Jurkat, Clone E6-1 (cell line): ENCODE results near the gene DLX6.

Experiments used
- DNase-seq: peaks from one replicate; pipeline ENCODE4 v3.0.0-alpha.2; 2011; ENCODE audit warnings: low read depth, low spot score
- H3K4me3 ChIP-seq: 2 replicates; pipeline ENCODE4 v1.5.1; 2011; ENCODE audit warnings: mild to moderate bottlenecking, low read length, control low read depth, moderate library complexity

DLX6 gene

DNA sequence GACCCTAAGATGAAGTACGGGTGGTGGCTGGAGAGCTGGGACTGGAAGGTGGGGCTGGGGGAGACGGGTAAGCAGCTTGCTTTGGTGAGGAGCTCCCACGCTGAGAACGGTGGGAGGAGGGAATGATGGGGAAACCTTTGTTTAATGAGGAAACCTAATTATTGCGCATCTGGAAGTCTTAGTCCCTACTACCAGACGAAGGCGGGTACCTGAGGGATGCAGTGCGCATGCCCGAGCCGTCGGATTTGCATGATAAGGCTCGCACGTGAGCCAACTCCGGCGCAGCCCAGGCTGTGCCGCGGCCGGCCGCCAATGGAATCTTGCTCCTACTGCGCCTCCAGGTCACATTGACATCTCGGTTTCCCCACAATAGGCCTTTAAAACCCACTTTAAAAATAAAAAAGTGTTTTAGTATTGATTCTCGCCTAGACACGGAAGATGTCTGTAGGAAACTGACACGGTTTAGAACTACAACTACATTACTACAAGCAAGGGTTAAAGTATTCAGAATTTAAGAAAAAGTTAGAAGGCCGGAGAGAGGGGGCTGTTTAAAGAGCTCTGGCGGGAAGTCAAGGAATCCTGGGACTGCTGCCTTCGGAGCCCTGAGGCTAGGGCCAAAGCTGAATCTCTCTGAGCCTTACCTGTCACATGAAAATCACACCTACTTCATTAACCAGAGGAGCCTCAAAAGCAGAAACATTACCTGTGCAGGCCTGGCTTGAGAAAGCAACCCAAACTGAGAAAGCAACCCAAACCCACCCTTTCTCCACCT is 12.1 kb upstream of the DLX6 start:
- no peak overlapping the region for H3K4me3 ChIP-seq
- DNase-seq, result no peak

DNA sequence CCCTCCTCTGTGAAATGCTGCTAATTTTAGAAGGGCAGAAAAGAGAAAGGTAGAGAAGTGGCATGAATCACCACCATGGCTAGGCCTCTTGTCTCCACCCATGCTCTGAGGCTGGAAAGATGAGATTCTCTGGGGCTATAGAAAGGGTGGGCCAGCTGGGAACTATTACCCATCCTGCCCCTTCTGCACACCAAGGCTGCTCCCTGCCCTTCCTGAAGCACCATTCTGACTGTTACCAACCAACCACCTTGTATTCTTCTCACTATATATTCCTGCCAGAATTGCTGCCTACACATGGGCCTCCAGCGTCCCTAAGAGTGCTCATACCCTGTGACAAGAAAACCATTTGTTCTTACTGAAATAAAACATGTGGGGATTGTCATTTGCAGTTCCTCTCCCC is 11.4 kb upstream of the DLX6 start:
- H3K4me3 ChIP-seq, result no peak overlapping the region
- DNase-seq, result no peak

DNA sequence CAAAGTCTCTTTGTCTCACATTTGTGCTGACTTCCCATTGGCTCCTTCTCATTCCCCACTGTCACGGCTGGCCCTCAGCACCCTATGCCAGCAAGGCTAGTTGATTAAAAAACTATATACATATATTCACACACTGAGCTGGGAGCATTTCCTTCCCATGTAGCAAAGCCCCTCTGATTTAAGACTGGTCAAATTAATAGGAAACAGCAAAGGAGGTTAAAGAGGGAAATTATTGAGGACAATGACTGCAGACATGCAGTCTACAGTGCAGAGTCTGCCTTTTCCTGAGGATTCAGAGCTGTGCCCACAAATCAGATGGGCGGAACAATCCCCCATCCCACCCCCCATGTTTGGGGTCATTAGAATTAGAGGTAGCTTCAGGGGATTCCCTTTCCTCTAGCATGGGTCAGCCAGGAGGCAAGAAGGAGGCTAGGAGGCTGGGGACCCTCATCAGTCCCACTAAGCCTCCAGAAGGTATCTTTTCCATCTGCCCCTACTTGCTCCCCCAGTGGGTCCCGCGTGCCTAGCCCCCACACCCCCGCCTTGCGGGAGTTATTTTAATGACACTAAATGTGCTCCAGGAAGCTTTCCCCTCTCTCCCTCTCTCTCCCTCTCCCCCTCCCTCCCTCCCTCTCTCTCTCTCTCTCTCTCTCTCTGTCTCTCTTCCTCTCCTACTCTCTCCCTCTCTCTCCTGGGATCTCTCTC is 9.8 kb upstream of the DLX6 start:
- no peak overlapping the region for H3K4me3 ChIP-seq
- no peak for DNase-seq

DNA sequence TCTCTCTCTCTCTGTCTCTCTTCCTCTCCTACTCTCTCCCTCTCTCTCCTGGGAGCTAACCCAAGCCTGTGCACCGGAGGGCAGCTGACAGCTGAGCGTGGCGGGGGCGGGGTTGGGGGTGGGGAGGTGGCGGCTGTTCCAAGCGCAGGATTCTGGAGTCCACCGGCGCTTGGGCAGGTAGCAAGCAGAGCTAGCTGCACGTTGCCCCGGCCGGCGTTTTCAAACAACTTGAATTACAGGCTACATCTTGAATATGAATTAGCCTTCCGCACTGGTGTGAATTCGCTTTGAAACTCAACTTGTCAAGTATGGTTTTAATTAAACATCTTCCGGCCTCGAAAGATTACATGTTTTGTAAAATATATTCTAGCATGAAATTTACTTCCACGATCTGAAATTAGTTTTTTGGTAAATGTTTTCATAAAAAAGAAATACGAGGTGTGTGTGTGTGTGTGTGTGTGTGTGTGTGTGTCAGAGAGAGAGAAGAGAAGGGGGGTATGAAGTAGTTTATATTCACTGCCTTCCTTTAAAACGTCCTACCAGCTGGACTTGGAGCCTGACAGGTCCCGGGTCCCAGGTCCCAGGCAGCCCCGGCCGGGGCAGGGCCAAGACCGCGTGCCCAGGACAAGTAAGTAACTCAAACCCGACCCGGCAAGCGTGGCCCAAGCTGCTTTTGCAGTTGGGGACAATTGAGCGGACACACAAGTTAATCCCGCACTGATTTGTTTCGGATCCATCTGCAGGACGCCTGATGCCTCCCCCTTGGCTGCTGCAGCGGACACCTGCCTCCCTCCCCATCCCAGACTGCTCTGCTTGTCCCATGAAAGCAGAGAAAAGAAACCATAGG is 9.0 kb upstream of the DLX6 start:
- no peak overlapping the region for H3K4me3 ChIP-seq

DNA sequence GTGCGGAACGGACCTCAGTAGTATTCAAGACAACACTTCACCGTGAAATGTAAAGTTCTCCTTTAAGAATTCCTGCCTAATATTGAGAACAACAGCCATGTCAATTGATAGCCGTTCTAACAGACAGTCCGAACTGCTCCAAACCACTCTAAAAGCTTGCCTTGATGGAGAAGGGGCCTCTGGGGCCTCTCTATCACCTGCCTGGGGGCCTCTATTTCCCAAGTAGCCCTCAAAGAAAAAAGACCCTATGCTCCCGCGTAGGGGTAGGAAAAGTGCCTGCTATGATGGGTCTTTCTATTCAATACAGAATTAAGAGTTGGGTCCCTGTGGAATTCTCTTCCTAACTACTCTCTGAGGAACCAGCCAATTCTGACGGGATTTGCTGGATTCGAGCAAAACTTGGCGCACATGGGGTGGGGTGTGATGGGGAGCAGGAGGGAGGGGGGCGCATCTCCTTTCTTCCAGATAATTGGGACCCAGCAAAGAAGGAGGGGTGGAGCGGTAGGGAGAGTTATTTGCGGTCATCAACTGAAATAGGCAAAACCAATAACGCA is 8.3 kb upstream of the DLX6 start:
- no peak overlapping the region for H3K4me3 ChIP-seq
- no peak for DNase-seq

More for the DNA sequence above, 9.0 kb upstream of the DLX6 start:
- no peak for DNase-seq

DNA sequence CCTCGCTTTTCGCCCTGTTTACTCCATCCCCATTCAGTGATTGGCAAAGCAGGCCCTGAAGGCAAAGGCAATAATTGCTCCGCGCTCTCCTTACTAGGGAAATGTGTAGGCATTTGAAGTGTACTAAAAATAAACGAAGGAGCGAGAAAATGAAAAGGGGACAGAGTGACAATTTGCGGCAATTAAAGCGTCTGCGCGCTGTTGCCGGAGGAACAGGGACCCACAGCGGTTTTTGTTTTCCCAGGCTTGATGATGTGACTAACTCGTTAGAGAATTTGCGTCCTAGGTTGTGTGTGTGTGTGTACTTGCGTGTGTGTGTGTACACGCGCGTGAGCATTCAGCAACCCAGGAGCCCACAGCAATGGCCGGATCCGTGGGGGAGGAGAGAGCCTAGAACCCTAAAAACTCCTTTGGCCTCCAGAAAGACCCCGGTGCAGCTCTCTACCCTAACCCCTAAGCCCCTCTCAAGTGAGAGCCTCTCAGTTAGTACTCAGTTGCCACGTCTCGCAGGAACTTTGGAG is 7.8 kb upstream of the DLX6 start:
- no peak for DNase-seq
- H3K4me3 ChIP-seq, result no peak overlapping the region

DNA sequence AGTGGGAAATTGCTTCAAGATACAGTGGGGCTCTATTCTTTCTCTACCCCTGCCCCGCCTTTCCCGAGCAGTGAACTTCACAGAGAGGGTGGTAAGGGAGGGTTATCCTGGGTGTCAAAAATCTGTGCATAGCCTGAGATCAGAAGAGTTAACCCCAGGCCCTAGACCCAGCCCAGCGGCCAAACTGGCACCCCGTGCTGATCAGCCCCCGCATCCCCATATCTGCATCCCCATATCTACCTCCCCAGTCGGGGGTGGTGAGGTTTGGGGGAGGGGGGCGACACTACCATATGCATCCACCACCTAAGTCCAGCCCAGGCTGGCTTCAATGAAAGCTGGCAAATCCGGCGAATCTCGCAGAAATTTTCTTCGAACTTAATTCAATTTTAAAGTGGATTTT is 7.0 kb upstream of the DLX6 start:
- DNase-seq, result no peak

DNA sequence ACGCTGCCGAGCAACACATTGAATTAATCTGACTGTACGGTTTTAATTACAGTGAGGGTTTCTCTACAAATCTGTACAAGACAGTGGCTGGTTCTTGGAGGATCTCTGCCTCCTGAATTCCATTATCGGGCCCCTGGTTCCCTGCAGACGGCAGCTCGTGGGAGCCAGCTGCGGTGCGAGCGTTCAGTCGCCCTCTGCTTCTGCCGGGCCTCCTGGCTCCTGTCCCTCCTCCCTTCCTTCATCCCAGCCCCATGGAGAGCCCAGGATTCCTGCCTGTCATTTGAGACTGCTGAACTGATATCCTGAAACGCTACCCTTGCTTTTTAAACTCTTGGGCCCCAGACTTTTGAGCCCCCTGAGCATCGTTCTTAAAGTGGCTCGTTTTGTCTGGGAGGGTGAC is 6.6 kb upstream of the DLX6 start:
- DNase-seq, result no peak
- no peak overlapping the region for H3K4me3 ChIP-seq

More for the DNA sequence above, 7.0 kb upstream of the DLX6 start:
- H3K4me3 ChIP-seq, result no peak overlapping the region

DNA sequence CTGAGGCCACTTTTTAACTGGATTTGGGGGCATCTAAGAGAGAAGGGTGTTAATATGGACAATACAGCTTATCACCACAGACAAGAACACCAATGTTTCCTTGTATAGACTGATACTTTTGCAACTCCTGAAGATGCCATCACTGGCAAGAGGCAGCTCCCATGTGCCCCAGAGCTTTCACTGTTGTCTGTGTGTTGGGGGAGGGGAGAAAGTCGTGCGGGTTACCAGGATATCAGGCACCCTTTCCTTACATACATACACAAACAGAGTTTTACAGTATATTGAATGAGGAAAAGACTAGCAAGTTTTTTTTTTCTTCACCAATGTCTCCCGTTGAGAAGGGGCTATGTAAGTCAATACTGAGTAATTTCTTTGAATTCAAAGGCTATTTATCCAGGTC is 4.1 kb upstream of the DLX6 start:
- no peak for DNase-seq
- no peak overlapping the region for H3K4me3 ChIP-seq

DNA sequence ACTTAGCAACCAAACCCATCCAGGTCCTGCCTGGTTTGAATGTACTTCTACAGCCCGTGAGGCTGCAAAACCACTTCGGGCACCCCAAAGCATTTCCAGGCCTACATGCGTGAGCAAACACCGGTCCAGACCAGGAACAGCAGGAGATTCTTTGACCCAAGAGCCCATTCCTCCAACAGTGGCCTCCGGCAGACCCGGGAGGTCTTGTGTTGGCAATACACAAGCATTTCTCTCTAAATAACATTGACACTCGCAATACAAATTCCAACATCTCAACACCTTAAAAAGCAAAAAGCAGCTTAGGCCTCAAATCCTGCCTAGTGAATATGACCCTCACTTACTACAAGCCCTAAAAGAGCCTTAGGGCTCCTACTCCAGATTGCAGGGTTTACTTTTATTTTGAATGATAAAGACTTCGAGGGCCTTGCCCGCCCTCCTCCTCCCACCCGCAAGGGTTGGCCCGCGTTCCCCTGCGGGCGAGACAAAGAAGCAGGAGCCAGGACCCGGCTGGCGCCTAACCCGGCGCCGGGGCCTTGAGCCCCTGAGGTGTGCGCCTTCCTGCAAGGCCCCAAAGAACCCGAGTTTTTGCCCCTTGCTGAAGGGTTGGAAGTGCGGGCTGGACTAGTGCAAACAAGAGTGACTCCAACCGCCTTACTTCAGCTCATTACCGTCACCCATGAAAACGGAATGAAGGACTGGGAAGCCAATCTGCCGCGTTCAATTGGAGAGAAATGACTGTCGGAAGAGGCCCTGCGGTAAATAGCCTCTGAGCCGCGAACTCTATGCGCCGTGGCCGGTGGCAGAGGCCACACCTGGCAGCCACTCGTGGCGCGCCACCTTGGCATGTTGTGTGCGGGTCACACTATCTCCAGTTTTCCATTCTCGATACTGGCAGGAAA is 3.4 kb upstream of the DLX6 start:
- H3K4me3 ChIP-seq, result no peak overlapping the region
- no peak for DNase-seq

DNA sequence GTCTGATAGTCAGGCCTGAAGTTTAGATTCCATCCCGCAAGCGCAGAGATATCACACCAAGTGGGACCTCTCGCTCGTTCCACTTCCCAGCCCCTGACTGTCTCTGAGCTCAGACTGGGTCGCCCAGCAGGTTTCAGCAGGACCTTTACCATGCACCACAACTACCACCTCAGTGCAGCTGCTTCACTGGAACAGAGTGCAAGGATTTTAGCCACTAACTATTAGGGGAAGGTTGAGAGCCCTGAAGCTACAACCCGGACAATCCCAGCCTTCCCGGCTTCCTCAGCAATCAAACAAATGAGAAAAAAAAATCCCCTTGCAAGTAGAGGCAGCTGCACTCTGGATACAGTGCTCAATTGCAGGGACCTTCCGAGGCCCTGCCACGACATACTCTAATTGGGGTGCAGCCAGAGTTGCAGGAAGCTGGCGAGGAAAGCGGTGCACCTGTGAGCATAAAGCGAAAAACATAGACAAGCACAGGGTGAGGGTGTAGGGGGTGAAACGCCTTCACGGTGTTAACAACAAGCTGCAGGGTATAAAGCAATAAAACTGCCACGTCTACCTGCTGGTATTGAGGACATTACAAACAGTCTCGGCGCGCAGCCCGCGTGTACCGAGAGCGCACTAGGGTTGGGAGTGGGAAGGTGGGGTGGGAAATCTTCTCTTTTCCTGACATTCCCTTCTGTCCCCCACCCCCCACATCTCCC is 2.6 kb upstream of the DLX6 start:
- no peak overlapping the region for H3K4me3 ChIP-seq
- DNase-seq, result no peak

DNA sequence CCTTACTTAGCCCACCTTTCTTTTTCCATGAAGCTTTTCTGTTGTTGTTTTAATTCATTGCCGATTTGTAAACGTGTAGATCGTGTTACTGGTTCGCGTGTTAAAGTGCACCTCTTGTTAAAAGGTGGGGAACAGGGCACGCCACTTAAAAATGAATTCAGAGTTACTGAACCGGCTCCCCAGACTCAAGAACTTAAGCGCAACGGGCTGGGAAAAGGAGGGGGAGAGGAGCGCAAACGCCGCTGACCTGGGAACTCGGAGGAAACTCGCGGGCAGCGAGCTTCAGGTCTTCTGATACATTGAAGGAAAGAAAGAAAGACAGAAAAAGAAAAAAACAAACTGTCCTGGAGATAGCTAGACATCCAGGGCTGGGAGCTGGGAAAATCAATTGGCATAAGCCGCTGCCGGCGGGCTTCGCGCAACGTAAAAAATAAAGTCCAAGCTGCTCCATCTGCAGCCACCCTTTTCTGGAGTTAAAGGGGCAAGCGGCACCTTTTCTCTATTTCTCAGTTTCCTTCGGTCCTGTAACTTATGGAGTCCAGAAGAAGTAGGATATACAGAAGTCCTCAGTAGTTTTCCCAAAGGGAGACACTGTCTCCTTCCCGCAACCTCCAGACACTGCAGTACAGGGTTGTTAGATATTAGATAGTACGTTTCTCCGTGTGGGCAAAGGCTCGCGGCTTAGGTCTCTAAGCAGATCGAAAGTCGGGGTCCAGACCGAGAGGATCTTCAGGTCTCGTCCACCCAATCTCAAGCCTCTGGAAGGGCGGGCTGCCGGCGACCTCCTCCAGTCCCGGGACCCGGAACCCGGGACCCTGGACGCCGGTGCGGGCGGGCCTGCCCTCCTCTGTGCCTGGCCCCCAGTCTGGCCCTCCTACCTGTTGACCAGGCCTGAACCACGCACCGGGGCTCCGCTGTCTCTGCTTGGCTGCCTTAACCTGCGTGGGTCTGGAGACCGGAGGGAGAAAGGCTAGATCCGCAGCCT is 1.8 kb upstream of the DLX6 start:
- no peak overlapping the region for H3K4me3 ChIP-seq
- no peak for DNase-seq

DNA sequence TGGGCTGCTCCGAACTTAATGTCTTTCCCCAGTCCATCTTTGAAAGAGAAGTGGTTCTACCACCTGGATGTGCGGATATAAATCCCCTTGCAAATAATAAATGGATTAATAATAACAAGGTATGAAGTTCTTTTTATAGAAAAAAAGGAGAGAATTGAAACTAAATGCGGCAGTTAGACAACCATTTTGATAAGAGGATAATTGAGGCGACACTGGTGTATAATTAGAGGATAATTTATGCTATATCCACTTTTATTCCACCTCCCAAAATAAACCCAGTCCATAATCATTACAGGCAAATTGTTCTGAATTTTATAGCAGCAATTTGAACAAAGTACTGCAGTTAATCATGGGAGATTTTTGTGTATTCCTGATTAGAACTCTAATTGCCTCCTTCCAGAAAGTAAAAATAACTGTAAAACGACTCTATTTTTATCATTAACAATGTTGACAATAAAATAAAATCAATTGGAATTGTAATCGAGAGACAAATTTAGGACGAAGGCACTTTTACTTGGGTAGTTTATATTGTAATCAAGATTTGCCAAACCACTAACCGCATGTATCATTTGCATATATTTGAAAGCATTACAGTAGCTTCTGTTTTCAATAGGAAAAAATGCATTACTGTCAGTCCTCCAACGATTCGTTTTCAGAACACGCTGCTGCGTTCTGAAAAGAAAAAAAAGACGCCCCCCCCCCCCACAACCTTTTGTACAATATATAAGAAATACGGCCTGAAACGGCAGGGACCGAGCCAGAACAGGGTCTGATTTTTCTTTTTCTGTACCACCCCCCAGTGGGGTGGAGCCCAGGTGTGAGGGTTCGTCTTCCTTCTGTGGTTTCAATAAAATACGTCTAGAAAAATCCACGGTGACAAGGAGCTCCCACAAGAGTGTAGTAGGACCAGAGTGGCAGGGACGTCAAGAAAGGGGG is 838 bp upstream of the DLX6 start:
- H3K4me3 ChIP-seq, result no peak overlapping the region
- DNase-seq, result no peak

DNA sequence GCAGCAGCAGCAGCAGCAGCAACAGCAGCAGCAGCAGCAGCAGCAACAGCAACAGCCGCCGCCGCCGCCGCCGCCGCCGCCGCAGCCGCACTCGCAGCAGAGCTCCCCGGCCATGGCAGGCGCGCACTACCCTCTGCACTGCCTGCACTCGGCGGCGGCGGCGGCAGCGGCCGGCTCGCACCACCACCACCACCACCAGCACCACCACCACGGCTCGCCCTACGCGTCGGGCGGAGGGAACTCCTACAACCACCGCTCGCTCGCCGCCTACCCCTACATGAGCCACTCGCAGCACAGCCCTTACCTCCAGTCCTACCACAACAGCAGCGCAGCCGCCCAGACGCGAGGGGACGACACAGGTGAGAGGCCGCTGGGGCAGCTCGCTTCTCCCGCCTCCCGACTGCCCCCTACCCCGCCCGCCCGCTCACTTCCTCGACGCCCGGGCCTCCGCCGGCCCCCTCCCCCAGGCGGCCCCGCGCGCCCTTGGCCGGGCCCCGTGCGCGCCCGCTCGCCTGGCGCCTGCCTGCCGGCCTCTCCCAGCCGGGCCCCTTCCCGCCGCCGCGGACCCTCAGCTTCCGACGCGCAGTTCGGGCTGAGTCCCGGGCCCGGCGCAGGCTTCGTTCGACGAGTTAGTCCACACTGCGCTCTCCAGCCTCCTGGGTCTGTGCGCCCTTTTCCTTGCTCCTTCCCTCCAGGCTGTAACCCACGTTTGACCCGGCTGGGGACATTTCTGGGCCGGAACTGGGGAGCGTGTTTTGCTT is 882 bp downstream of the DLX6 start:
- DNase-seq, result no peak

More for the DNA sequence above, 882 bp downstream of the DLX6 start:
- H3K4me3 ChIP-seq, result peak overlapping the region; percentile 21; the same call in 1 of the 2 replicates
